GM12878 (cell line): ENCODE measurements around the gene RASL10A.

ENCODE experiments used
- ATF7 ChIP-seq: fragments of 450-650 bp; IDR thresholded peaks from 2 replicates; pipeline ENCODE4 v1.6.1; 2016; ENCODE audit warnings: low read depth, mild to moderate bottlenecking
- BRCA1 ChIP-seq: IDR thresholded peaks from 2 replicates; pipeline ENCODE4 v1.6.1; 2011; ENCODE audit warnings: low read depth, low read length, improper control_type of control experiment
- CHD4 ChIP-seq: fragments of 200-600 bp; sonication (generic); IDR thresholded peaks from 2 replicates; pipeline ENCODE4 v1.6.1; 2016; ENCODE audit warnings: mild to moderate bottlenecking
- CTCF ChIP-seq, 3 experiments: IDR thresholded peaks in 2 of 3; conservative IDR thresholded peaks in 1 of 3; 2 replicates each; pipeline ENCODE4 v1.5.1; 2011; ENCODE audit warnings: low read depth in 3 of 3, low read length in 3 of 3, mild to moderate bottlenecking in 3 of 3, control low read depth in 2 of 3, moderate library complexity in 2 of 3, inconsistent platforms in 1 of 3, mixed read lengths in 1 of 3; ENCODE audit not compliant: control insufficient read depth in 2 of 3, insufficient read depth in 1 of 3; ENCODE audit errors: extremely low read depth in 1 of 3
- EP300 ChIP-seq, 2 experiments: fragments of 150-350 bp in 1 of 2; IDR thresholded peaks; 2 replicates each; pipeline ENCODE4 v1.6.1; 2011 to 2012; ENCODE audit warnings: low read depth in 2 of 2, low read length in 2 of 2, borderline replicate concordance in 1 of 2, improper control_type of control experiment in 1 of 2, inconsistent platforms in 1 of 2; ENCODE audit not compliant: control insufficient read depth in 1 of 2
- JUND ChIP-seq: IDR thresholded peaks from 2 replicates; pipeline ENCODE4 v1.6.1; 2012; ENCODE audit warnings: low read depth, mild to moderate bottlenecking, low read length, improper control_type of control experiment, moderate library complexity
- MTA3 ChIP-seq: IDR thresholded peaks from 2 replicates; pipeline ENCODE4 v1.6.1; 2012; ENCODE audit warnings: low read length, inconsistent platforms, borderline replicate concordance
- NFIC ChIP-seq: IDR thresholded peaks from 2 replicates; pipeline ENCODE4 v1.6.1; 2012; ENCODE audit warnings: low read depth, mild to moderate bottlenecking, inconsistent platforms, low read length, moderate library complexity
- NRF1 ChIP-seq: conservative IDR thresholded peaks from 2 replicates; pipeline ENCODE4 v1.6.1; 2011; ENCODE audit warnings: mild to moderate bottlenecking, low read depth, low read length, improper control_type of control experiment
- POLR2A ChIP-seq: IDR thresholded peaks from 2 replicates; pipeline ENCODE4 v1.6.1; 2011; ENCODE audit warnings: low read depth, mild to moderate bottlenecking, low read length
- REST ChIP-seq: IDR thresholded peaks from 2 replicates; pipeline ENCODE4 v1.6.1; 2012; ENCODE audit warnings: mild to moderate bottlenecking, low read depth, low read length
- SIN3A ChIP-seq: IDR thresholded peaks from 2 replicates; pipeline ENCODE4 v1.6.1; 2012; ENCODE audit warnings: low read depth, low read length, improper control_type of control experiment
- SMAD1 ChIP-seq: fragments of 450-650 bp; IDR thresholded peaks from 2 replicates; pipeline ENCODE4 v1.6.1; 2018; ENCODE audit warnings: mild to moderate bottlenecking, low read depth; ENCODE audit not compliant: partially characterized antibody

- no peak for TF ChIP-seq CTCF (IDR thresholded peaks at IDR 0.05 in 2 of 3, conservative IDR thresholded peaks at IDR 0.05 in 1 of 3; ENCODE audit: control insufficient read depth in 2 of 3, extremely low read depth in 1 of 3, insufficient read depth in 1 of 3, low read depth in 3 of 3, low read length in 3 of 3)
- no peak for TF ChIP-seq BRCA1
- no peak for TF ChIP-seq CHD4
- TF ChIP-seq ATF7, result no peak
- TF ChIP-seq JUND, result no peak
- no peak for TF ChIP-seq REST
- no peak for TF ChIP-seq SMAD1
- no peak for TF ChIP-seq EP300 (IDR thresholded peaks at IDR 0.05; ENCODE audit: borderline replicate concordance in 1 of 2, control insufficient read depth in 1 of 2, low read depth in 2 of 2, low read length in 2 of 2)
- no peak for TF ChIP-seq SIN3A
- no peak for TF ChIP-seq NFIC
- no peak for TF ChIP-seq NRF1
- no peak for TF ChIP-seq MTA3
- no peak for TF ChIP-seq POLR2A
Measured at GRCh38 chr22:29315286-29316140, at the start of gene RASL10A.
